HCT116 (cell line): ENCODE measurements around the gene IFT88.

ENCODE experiments used
- CBX3 ChIP-seq: IDR thresholded peaks from 2 replicates; pipeline ENCODE4 v1.6.1; 2012; ENCODE audit warnings: low read depth
- CTCF ChIP-seq, 3 experiments: fragments of 200-600 bp in 1 of 3; sonication (generic) in 1 of 3; IDR thresholded peaks in 2 of 3; conservative IDR thresholded peaks in 1 of 3; 2 replicates each; pipeline ENCODE4 v1.5.1; 2012 to 2017; ENCODE audit warnings: low read depth in 2 of 3, low read length in 2 of 3, antibody characterized with exemption in 1 of 3, borderline replicate concordance in 1 of 3, control low read depth in 1 of 3, mild to moderate bottlenecking in 1 of 3, mixed read lengths in 1 of 3, mixed run types in 1 of 3, moderate library complexity in 1 of 3; ENCODE audit not compliant: insufficient read depth in 1 of 3
- EZH2 ChIP-seq: fragments of 200-600 bp; sonication (generic); IDR thresholded peaks from 2 replicates; pipeline ENCODE4 v1.6.1; 2017; ENCODE audit warnings: antibody characterized with exemption, mixed run types
- JUND ChIP-seq: IDR thresholded peaks from 2 replicates; pipeline ENCODE4 v1.6.1; 2012
- MAX ChIP-seq: IDR thresholded peaks from 2 replicates; pipeline ENCODE4 v1.6.1; 2012
- POLR2A ChIP-seq: IDR thresholded peaks from 2 replicates; pipeline ENCODE4 v1.7.0; 2011; ENCODE audit warnings: borderline replicate concordance; ENCODE audit not compliant: insufficient read depth, insufficient read length; ENCODE audit errors: extremely low read depth
- RAD21 ChIP-seq: IDR thresholded peaks from 2 replicates; pipeline ENCODE4 v1.6.1; 2012; ENCODE audit warnings: low read depth, mild to moderate bottlenecking
- SRF ChIP-seq: IDR thresholded peaks from 2 replicates; pipeline ENCODE4 v1.6.1; 2012; ENCODE audit warnings: low read depth
- ZFX ChIP-seq: fragments of 450-650 bp; IDR thresholded peaks from 2 replicates; pipeline ENCODE4 v1.6.1; 2017

GRCh38 chr13:20711301-20712044, 144.5 kb downstream of the IFT88 start:
- TF ChIP-seq POLR2A, result no peak
- no peak for TF ChIP-seq JUND
- TF ChIP-seq CTCF (IDR thresholded peaks at IDR 0.05 in 2 of 3, conservative IDR thresholded peaks at IDR 0.05 in 1 of 3; ENCODE audit: borderline replicate concordance in 1 of 3, insufficient read depth in 1 of 3, low read depth in 2 of 3, low read length in 2 of 3), result no peak
- no peak for TF ChIP-seq MAX
- no peak for TF ChIP-seq SRF
- no peak for TF ChIP-seq ZFX
- TF ChIP-seq EZH2, result no peak
- TF ChIP-seq RAD21, result no peak
- TF ChIP-seq CBX3, result no peak
